HG02588 (cell line): ENCODE results near the gene TANK.

Experiments used
- ATAC-seq: cut with Tn5 transposase; IDR thresholded peaks from one replicate; pipeline ENCODE4 v1.9.1; 2021; ENCODE audit warnings: mild to moderate bottlenecking, moderate library complexity; ENCODE audit not compliant: unreplicated experiment

TANK gene

GRCh38 chr2:161223139-161223732 lies 63.0 kb downstream of the TANK start:
- ATAC-seq = peak; percentile 65

- ATAC-seq = no peak
These were observed 68.4 kb downstream of the TANK start for GRCh38 chr2:161228511-161229240.

- ATAC-seq = no peak
These were observed 70.7 kb downstream of the TANK start for GRCh38 chr2:161230959-161231358.

GRCh38 chr2:161232571-161232970 lies 72.3 kb downstream of the TANK start:
- ATAC-seq = no peak

- ATAC-seq = peak; percentile 39
These were observed 73.7 kb downstream of the TANK start for GRCh38 chr2:161233858-161234431.

GRCh38 chr2:161234627-161235026 lies 74.4 kb downstream of the TANK start:
- no peak for ATAC-seq

- ATAC-seq = peak; percentile 46
These were observed 77.4 kb downstream of the TANK start for GRCh38 chr2:161237392-161238264.

GRCh38 chr2:161238265-161238559 lies 78.0 kb downstream of the TANK start:
- ATAC-seq = no peak

- ATAC-seq = peak; percentile 39
These were observed 78.5 kb downstream of the TANK start for GRCh38 chr2:161238560-161239325.

GRCh38 chr2:161239326-161240109 lies 79.3 kb downstream of the TANK start:
- ATAC-seq = no peak

- no peak for ATAC-seq
These were observed 81.7 kb downstream of the TANK start for GRCh38 chr2:161241894-161242293.

- peak; percentile 26 for ATAC-seq
These were observed 83.1 kb downstream of the TANK start for GRCh38 chr2:161243312-161243711.

GRCh38 chr2:161243905-161244304 lies 83.7 kb downstream of the TANK start:
- no peak for ATAC-seq

- ATAC-seq = peak; percentile 89
These were observed 84.4 kb downstream of the TANK start for GRCh38 chr2:161244387-161245260.

- no peak for ATAC-seq
These were observed 85.0 kb downstream of the TANK start for GRCh38 chr2:161245261-161245553.

GRCh38 chr2:161245671-161246070 lies 85.4 kb downstream of the TANK start:
- no peak for ATAC-seq

GRCh38 chr2:161246281-161246680 lies 86.1 kb downstream of the TANK start:
- ATAC-seq = no peak

GRCh38 chr2:161250864-161251436 lies 90.7 kb downstream of the TANK start:
- ATAC-seq = no peak
